Keratinocyte (primary cell): ENCODE measurements around the gene TXNRD2.

Experiments used
- CTCF ChIP-seq, 3 experiments: IDR thresholded peaks in 1 of 3; conservative IDR thresholded peaks in 1 of 3; optimal IDR thresholded peaks in 1 of 3; 2 replicates in 2 of 3; 3 replicates in 1 of 3; pipeline versions ENCODE3 to v1.5.1; 2011; ENCODE audit warnings: low read length in 3 of 3, mild to moderate bottlenecking in 3 of 3, moderate library complexity in 2 of 3, control low read depth in 1 of 3, inconsistent platforms in 1 of 3; ENCODE audit not compliant: insufficient read depth in 2 of 3; ENCODE audit errors: extremely low read depth in 1 of 3
- EZH2 ChIP-seq: IDR thresholded peaks from one replicate; pipeline ENCODE4 v1.6.1; 2012; ENCODE audit warnings: inconsistent platforms, mild to moderate bottlenecking, low read length, moderate library complexity

- TF ChIP-seq CTCF (optimal IDR thresholded peaks at IDR 0.05 in 1 of 3, IDR thresholded peaks at IDR 0.05 in 1 of 3, conservative IDR thresholded peaks at IDR 0.05 in 1 of 3; ENCODE audit: extremely low read depth in 1 of 3, insufficient read depth in 2 of 3, low read length in 3 of 3) (no peak), EZH2 (no peak)
These were observed 28.4 kb upstream of the TXNRD2 start for GRCh38 chr22:19970031-19970478.
